Naive thymus-derived CD8-positive, alpha-beta T cell (primary cell): ENCODE data around the gene MXRA7. TPM values are rescaled to one million over a fixed set of nuclear protein-coding genes. Genes with fewer than 3 reads are reported as not detected.
"Not testable (repeated sequence)": the region's sequence is repeated elsewhere in the genome, so short reads cannot be mapped to it uniquely, and the experiment has no call there.

Experiments
- ATAC-seq, 2 donors: fragments of 150-1000 bp; cut with Tn5 transposase in 1 of 2; sonication (Bioruptor Pico), chemical (Tn5 transposase) in 1 of 2; 1 replicate in 1 of 2; 2 replicates in 1 of 2; pipeline ENCODE4 v1.10.0; 2021; ENCODE audit warnings: mild to moderate bottlenecking in 2 of 2, moderate library complexity in 2 of 2
- POLR2A ChIA-PET: fragments of 350-600 bp; sonication (Branson Sonifier 250); formaldehyde crosslinking; loops from one replicate; lab custom pipeline; 2021; ENCODE audit warnings: antibody characterized with exemption; lab: Charles Lee
- DNase-seq, 10 donors: peaks; one replicate each; pipeline versions ENCODE4 v3.0.0 to v3.0.0-alpha.2; 2020 to 2022
- H3K27ac Mint-ChIP-seq, 10 donors: one replicate each; pipeline ENCODE4 v1.8.0; 2020 to 2022; ENCODE audit warnings: mild to moderate bottlenecking in 10 of 10, mixed read lengths in 10 of 10, moderate library complexity in 4 of 10, inconsistent platforms in 1 of 10
- H3K27me3 Mint-ChIP-seq, 5 donors: one replicate each; pipeline ENCODE4 v1.8.0; 2021 to 2022; ENCODE audit warnings: mixed read lengths in 5 of 5
- H3K36me3 Mint-ChIP-seq, 3 donors: one replicate each; pipeline ENCODE4 v1.8.0; 2020 to 2022; ENCODE audit warnings: mixed read lengths in 3 of 3, mild to moderate bottlenecking in 2 of 3, inconsistent platforms in 1 of 3
- H3K4me1 Mint-ChIP-seq, 4 donors: one replicate each; pipeline ENCODE4 v1.8.0; 2021 to 2022; ENCODE audit warnings: mixed read lengths in 4 of 4
- H3K4me3 Mint-ChIP-seq, 10 donors: one replicate each; pipeline ENCODE4 v1.8.0; 2020 to 2022; ENCODE audit warnings: mild to moderate bottlenecking in 10 of 10, mixed read lengths in 10 of 10, moderate library complexity in 6 of 10, inconsistent platforms in 1 of 10
- H3K9me3 Mint-ChIP-seq, 9 donors: one replicate each; pipeline ENCODE4 v1.8.0; 2020 to 2022; ENCODE audit warnings: mixed read lengths in 9 of 9, mild to moderate bottlenecking in 3 of 9, inconsistent platforms in 1 of 9, moderate library complexity in 1 of 9
- polyA plus RNA-seq, 3 donors: library from polyadenylated mRNA; unstranded; fragments of 300-500 nt; fragmentation: Illumina TruSeq; gene quantifications; one replicate each; pipeline ENCODE4 v1.2.3, GENCODE V29; 2021
- total RNA-seq, 8 experiments: library from RNA in 2 of 8; stranded (reverse) in 2 of 8; gene quantifications; one replicate each; pipeline ENCODE4 v1.2.3 and lab custom pipeline; 2021 to 2026

The MXRA7 gene
- total and polyA plus RNA-seq, 5 experiments from 2014 or later: 2.2 to 25.3 (median 13.9) TPM

DNA sequence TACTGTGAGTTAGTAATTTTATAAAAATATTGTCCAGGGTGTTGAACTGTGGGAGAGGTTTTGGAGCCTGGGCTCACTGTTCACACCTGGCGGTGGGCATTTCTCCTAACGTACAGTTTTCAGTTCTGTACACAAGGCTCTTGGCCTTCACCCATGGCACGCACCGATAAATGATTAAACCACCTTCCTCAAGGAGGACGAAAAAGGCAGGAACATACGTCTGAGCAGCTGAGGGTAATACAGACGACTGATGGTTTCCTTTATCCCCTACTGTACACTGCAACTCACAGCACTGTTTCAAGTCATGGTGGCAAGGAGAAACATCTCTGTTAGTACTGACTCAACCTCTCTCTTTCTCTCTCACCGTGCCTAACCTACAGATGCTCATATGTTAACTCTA lies 65.8 kb downstream of the MXRA7 start:
- Mint-ChIP-seq H3K4me1 (peaks cover 3 to 21% (median 13%) of the 10 kb centered on the region in 4 donors), H3K9me3 (peaks cover 0 to 10% (median 4%) of the 10 kb centered on the region in 9 donors), H3K4me3 (no peak overlapping the region), H3K36me3 (peaks cover 0 to 8% (median 8%) of the 10 kb centered on the region in 3 donors), H3K27me3 (no peaks in the 10 kb centered on the region), H3K27ac (peak overlapping the region in 1 of 10 donors; percentile 46)
- POLR2A ChIA-PET: interaction anchor here (2.1 kb wide), 1 partner anchor 27 kb away, joined by 7 read pairs; no protein-coding TSS in a partner anchor
- ATAC-seq (no peak), DNase-seq (no peak)

DNA sequence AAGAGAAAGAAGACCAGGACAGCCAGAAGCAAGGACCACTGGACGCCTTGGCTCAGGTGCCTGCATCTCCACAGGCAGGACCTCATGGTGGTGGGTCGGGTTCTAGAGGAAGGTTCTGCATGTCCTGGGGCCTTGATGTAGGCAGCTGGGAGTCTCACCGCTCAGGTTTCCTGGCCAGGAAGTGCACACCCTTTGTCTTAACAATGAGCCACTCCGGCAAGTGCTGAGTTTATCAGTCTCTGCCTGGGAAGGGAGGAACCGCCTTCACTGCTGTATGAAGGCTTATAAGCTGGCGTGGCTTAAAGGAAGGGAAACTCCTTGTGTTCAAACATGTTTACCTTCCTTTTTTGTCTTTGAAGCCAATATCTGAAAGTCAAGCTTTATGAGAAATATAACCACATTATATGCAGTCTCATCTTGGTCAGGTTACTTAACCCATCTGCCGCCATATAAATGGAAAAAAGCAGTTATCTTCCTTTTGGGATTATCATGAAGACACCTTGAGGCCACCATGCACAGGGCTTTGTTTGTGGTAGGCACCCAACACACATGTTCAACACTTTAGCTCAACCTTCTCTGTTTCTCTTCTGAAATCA lies 67.1 kb downstream of the MXRA7 start, which contains the start of gene ST6GALNAC1:
Gene ST6GALNAC1 (minus strand): TSS at position 205 of the 596 bp plus-strand sequence. CDS start 119 bp downstream, at position 86.
- peaks cover 0 to 10% (median 4%) of the 10 kb centered on the region in 9 donors for H3K9me3 Mint-ChIP-seq
- H3K4me1 Mint-ChIP-seq: peaks cover 5 to 21% (median 13%) of the 10 kb centered on the region in 4 donors
- peaks cover 0 to 8% (median 8%) of the 10 kb centered on the region in 3 donors for H3K36me3 Mint-ChIP-seq
- POLR2A ChIA-PET: interaction anchor here (2.1 kb wide), 1 partner anchor 28 kb away, joined by 7 read pairs; no protein-coding TSS in a partner anchor
- peak within 1 kb of the TSS in 4 of 10 donors; percentile 15 to 50 (median 38) for H3K4me3 Mint-ChIP-seq
- ATAC-seq: peak; percentile 78 to 94
- H3K27ac Mint-ChIP-seq: peak within 1 kb of the TSS in 6 of 10 donors; percentile 6 to 84 (median 68)
- peaks cover 0 to 3% (median 1%) of the 10 kb centered on the region in 5 donors for H3K27me3 Mint-ChIP-seq
- DNase-seq: peak in 3 of 10 donors; percentile 2 to 27 (median 21)

DNA sequence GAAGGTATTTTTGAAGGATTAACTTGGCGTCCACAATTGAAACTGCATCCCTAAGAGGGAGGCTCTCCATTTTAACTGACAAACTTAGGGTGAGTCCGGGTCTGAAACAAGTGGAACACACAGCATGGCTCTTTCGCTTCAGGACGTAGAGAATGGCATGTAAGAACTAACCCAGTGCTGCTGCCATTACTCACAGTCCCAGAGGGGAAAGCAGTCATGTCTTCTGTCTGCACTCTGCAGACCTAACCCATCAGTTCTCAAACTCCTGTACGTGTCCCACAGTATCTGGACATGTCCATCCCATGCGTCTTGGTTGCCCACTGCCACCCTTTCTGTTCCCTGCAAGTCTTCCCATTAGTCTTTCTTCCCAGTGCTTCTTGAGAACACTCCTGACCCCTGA lies 67.8 kb downstream of the MXRA7 start:
- Mint-ChIP-seq H3K36me3 (peaks cover 0 to 8% (median 8%) of the 10 kb centered on the region in 3 donors), H3K4me3 (peak overlapping the region in 2 of 10 donors; percentile 27 to 50), H3K9me3 (peaks cover 0 to 10% (median 4%) of the 10 kb centered on the region in 9 donors), H3K27ac (peak overlapping the region in 2 of 10 donors; percentile 20 to 50), H3K4me1 (peaks cover 5 to 21% (median 13%) of the 10 kb centered on the region in 4 donors), H3K27me3 (peaks cover 0 to 3% (median 1%) of the 10 kb centered on the region in 5 donors)
- DNase-seq: no peak
- POLR2A ChIA-PET: interaction anchor here (0.7 to 2.1 kb wide), 2 partner anchors 18 to 29 kb away, joined by 4 to 7 read pairs; no protein-coding TSS in a partner anchor
- no peak for ATAC-seq

DNA sequence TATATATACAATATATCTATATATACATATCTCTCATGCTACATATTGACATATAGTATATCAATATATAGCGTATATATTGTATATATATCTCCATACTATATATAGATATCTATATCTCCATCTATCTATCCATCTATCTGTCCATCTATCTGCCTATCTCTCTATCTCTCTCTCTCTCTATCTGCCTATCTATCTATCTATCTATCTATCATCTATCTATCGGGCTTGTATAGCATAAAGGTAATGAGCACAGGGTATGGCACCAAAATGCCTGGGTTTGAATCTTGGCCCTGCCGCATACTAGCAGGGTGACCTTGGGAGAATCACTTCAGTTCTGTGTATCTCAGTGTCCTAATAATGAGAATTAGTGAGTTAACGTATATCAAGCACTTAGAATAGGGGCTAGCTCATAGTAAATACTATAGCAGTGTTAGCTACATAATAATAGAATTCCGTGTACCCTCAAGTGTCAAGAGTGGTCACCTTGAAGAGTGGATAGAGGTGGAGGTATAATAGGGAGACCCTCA lies 68.7 kb downstream of the MXRA7 start:
- H3K4me3 Mint-ChIP-seq: no peak overlapping the region
- peaks cover 0 to 3% (median 1%) of the 10 kb centered on the region in 5 donors for H3K27me3 Mint-ChIP-seq

DNA sequence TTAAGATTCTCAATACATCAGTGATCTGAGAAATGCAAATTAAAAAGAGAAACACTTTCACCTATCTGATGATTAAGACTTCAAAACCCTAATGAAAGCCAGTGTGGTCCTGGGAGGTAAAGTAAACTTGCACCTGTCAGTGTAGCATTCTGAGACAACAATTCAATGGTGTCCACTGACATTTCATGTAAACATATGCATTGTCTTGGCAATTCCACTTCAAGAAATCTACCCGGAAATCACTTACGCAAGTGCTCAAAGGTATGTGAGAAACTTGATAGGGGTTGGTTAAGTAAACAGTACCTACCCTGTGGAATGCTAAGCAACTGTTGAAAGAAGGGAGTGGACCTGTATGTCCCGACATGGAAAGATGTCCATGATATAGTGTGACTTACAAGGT lies 69.3 kb downstream of the MXRA7 start:
- POLR2A ChIA-PET: no interaction called here
- Mint-ChIP-seq H3K36me3 (peaks cover 0 to 6% (median 5%) of the 10 kb centered on the region in 3 donors), H3K4me1 (peaks cover 5 to 21% (median 13%) of the 10 kb centered on the region in 4 donors), H3K9me3 (peaks cover 0 to 6% (median under 1%) of the 10 kb centered on the region in 9 donors), H3K27me3 (peaks cover 0 to 3% (median 1%) of the 10 kb centered on the region in 5 donors), H3K27ac (no peak overlapping the region), H3K4me3 (no peak overlapping the region)
- no peak for DNase-seq
- ATAC-seq: no peak

More for the DNA sequence above, 68.7 kb downstream of the MXRA7 start:
- DNase-seq (no peak), ATAC-seq (no peak)
- POLR2A ChIA-PET: interaction anchor here (0.6 to 0.7 kb wide), 2 partner anchors 19 to 708 kb away, joined by 4 read pairs; no protein-coding TSS in a partner anchor
- peaks cover 0 to 8% (median 8%) of the 10 kb centered on the region in 3 donors for H3K36me3 Mint-ChIP-seq
- H3K4me1 Mint-ChIP-seq: peaks cover 5 to 21% (median 13%) of the 10 kb centered on the region in 4 donors
- H3K27ac Mint-ChIP-seq: no peak overlapping the region
- H3K9me3 Mint-ChIP-seq: peaks cover 0 to 10% (median 4%) of the 10 kb centered on the region in 9 donors

DNA sequence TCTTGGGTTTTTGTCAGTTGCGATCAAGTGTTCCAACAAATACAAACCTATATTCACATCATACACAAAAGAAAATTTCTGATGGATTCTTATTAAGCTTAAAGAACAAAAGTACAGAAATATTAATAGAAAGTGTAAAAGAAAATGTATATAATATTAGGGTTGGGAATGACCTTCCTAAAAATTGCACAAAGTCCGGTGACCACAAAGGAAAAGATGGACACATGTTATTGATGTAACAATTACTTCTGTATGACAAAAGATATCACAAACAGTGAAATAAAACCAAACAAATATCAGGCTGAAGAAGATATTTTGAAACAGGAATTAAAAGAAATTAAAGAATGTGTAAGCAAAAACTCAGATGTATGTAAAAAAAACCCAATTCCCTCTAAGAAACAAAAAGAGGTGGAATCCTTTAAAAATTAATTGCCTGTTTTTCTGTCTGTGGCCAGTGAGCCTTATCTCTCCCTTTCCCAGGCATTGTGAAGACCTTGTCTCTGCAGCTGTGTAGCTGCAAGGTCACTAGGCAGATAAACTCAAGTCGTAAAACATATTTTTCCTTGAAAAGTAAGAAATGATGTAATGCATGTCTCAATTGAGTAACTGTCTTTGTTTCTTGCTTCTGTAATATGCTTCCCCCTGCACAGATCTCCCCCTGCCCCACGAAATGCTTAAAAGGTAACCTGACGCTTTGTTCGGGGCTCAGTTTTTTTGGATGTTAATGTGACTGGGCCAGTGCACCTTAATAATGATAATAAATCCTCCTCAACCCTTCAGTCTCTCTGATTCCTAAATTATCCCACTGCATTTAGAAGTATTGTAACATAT lies 70.0 kb downstream of the MXRA7 start:
- no peak for DNase-seq
- ATAC-seq: no peak
- peaks cover 5 to 21% (median 13%) of the 10 kb centered on the region in 4 donors for H3K4me1 Mint-ChIP-seq
- no peaks in the 10 kb centered on the region for H3K9me3 Mint-ChIP-seq
- no peaks in the 10 kb centered on the region for H3K36me3 Mint-ChIP-seq
- POLR2A ChIA-PET: no interaction called here
- peaks cover 0 to 3% (median 1%) of the 10 kb centered on the region in 5 donors for H3K27me3 Mint-ChIP-seq
- no peak overlapping the region for H3K4me3 Mint-ChIP-seq
- H3K27ac Mint-ChIP-seq: no peak overlapping the region

DNA sequence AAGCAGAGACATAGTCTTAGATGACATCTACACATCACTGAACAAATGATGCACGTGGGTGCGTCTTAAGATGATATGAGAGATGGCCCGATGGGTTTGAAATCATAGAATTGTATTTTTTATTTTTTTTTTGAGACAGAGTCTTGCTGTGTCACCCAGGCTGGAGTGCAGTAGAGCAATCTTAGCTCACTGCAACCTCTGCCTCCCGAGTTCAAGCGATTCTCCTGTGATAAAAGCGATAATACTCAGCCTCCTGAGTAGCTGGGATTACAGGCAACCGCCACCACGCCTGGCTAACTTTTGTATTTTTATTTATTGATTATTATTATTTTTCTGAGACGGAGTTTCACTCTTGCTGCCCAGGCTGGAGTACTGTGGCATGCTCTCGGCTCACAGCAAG lies 72.5 kb downstream of the MXRA7 start:
- Mint-ChIP-seq H3K4me1 (peaks cover 2 to 4% (median 3%) of the 10 kb centered on the region in 4 donors), H3K4me3 (no peak overlapping the region), H3K9me3 (no peaks in the 10 kb centered on the region), H3K27ac (no peak overlapping the region), H3K27me3 (peaks cover 0 to 7% (median 3%) of the 10 kb centered on the region in 5 donors), H3K36me3 (no peaks in the 10 kb centered on the region)
- no peak for ATAC-seq
- POLR2A ChIA-PET: no interaction called here
- no peak for DNase-seq

DNA sequence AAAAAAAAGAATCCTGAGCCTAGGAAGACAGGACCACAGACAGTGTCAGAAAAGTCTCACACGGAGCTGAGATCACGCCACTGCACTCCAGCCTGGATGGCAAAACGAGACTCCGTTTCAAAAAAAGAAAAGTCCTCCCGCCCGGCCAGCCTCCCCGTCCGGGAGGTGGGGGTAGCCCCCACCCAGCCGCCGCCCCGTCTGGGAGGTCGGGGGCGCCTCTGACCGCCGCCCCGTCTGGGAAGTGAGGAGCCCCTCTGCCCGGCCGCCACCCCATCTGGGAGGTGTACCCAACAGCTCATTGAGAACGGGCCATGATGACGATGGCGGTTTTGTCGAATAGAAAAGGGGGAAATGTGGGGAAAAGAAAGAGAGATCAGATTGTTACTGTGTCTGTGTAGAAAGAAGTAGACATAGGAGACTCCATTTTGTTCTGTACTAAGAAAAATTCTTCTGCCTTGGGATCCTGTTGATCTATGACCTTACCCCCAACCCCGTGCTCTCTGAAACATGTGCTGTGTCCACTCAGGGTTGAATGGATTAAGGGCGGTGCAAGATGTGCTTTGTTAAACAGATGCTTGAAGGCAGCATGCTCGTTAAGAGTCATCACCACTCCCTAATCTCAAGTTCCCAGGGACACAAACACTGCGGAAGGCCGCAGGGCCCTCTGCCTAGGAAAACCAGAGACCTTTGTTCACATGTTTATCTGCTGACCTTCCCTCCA lies 74.1 kb downstream of the MXRA7 start:
- H3K4me1 Mint-ChIP-seq, H3K4me3 Mint-ChIP-seq, DNase-seq, H3K9me3 Mint-ChIP-seq, POLR2A ChIA-PET, H3K27me3 Mint-ChIP-seq, H3K36me3 Mint-ChIP-seq, H3K27ac Mint-ChIP-seq, ATAC-seq: not testable (repeated sequence)

DNA sequence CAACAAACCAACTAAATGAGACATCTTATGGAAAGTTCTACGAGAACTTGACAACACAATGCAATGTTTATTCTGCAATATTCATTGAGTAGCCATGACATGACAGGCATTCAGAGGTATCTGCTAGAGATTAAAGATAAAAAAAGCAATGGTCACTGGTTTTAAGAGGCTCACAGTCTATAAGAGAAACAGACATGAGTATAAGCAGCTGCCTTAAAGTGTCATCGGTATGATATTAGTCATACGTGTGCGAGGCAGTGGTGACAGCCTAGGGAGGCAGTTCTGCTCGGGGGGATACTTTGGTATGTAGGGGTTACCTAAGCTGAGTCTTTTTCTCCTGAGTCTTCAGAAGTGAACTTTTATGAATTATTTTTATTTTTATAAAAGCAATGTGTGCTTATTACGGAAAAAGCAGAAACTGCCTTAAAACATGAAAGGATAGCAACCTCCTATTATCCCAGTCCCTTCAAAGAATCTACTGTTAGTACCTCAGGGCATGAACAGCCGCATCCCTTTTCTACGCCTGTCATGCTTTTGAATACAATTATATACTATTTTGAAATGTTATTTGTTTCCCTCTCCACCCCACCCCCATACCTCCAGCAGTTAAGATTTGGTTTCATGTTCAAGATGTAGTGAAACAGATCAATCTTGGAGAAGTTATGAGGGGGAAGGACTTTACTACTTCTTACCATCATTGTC lies 75.0 kb downstream of the MXRA7 start:
- Mint-ChIP-seq H3K4me1 (peaks cover 0 to 2% (median 0%) of the 10 kb centered on the region in 4 donors), H3K27me3 (peaks cover 0 to 7% (median 3%) of the 10 kb centered on the region in 5 donors), H3K36me3 (no peaks in the 10 kb centered on the region), H3K4me3 (no peak overlapping the region), H3K27ac (no peak overlapping the region), H3K9me3 (no peaks in the 10 kb centered on the region)
- POLR2A ChIA-PET: no interaction called here
- ATAC-seq: no peak
- no peak for DNase-seq

DNA sequence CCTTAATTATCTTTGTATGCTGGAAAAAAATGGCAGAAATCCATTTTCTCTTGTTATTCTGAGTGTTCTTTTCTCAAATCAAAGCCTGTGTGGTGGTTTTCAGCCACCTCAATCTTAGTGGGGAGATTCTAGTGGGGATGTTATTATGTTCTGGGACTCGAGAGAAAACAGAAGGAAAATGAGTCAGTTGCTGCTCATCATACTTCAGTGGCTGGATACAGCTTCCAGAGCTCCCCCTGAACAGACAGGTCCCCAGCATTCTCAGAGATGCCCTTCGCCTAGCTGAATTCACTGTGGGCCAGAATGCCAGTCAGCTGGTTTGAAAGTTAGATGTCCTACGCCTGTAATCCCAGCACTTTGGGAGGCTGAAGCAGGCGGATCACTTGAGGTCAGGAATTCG lies 75.7 kb downstream of the MXRA7 start:
- no peaks in the 10 kb centered on the region for H3K9me3 Mint-ChIP-seq
- H3K27ac Mint-ChIP-seq: no peak overlapping the region
- no peaks in the 10 kb centered on the region for H3K36me3 Mint-ChIP-seq
- no peak overlapping the region for H3K4me3 Mint-ChIP-seq
- ATAC-seq (no peak), DNase-seq (no peak)
- peaks cover 0 to 7% (median 3%) of the 10 kb centered on the region in 5 donors for H3K27me3 Mint-ChIP-seq
- POLR2A ChIA-PET: no interaction called here
- H3K4me1 Mint-ChIP-seq: peaks cover 0 to 2% (median 0%) of the 10 kb centered on the region in 4 donors

DNA sequence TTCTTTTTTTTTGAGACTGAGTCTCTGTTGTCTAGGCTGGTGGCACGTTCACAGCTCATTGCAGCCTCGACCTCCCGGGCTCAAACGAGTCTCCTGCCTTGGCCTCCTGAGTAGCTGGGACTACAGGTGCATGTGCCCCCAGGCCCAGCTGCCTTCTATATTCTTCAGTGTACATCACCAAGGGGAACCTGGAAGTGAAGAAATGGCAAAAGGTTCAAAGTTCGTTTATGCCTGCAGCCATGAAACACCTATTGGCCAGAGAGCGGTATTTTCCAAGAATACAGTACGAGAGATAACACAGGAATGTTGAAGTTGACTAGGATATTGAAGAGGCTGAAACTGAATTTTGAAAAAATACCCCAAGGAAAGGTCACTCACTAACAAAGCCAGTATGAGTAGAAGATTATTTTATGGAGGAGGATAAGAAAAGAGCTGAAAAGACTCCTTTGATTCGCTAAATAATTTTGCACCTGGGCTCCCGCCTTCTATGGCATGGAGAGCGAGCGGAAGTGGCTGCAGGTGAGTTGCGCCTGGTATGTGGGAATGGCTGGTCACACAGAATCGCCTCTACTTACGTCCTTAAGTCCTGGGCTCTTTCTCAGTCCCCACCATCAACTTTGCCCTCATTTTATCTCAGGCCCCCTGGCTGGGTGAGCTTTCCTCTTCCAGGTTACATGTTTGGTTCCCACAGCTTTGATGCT lies 77.0 kb downstream of the MXRA7 start:
- Mint-ChIP-seq H3K9me3 (no peaks in the 10 kb centered on the region), H3K36me3 (no peaks in the 10 kb centered on the region), H3K27ac (peak overlapping the region in 1 of 10 donors; percentile 65), H3K4me1 (peaks cover 0 to under 1% (median 0%) of the 10 kb centered on the region in 4 donors), H3K27me3 (peaks cover 0 to 4% (median 2%) of the 10 kb centered on the region in 5 donors), H3K4me3 (no peak overlapping the region)
- ATAC-seq (no peak), DNase-seq (no peak)
- POLR2A ChIA-PET: interaction anchor here (0.8 kb wide), 1 partner anchor 11 kb away, joined by 4 read pairs; no protein-coding TSS in a partner anchor
